HepG2 (cell line): Measurements from ENCODE around the gene NUDT21. TPM values are rescaled to one million over a fixed set of nuclear protein-coding genes. Genes with fewer than 3 reads are reported as not detected.
A peak's percentile ranks its signal among the peaks of the same experiment; 100 is the strongest.

Experiments used
- AHDC1 ChIP-seq: sonication (generic); formaldehyde crosslinking; IDR thresholded peaks from 2 replicates; pipeline ENCODE4 v1.5.1; 2020; ENCODE audit warnings: mild to moderate bottlenecking, missing genetic modification reagents, borderline replicate concordance
- IRX3 ChIP-seq: sonication (generic); formaldehyde crosslinking; IDR thresholded peaks from 2 replicates; pipeline ENCODE4 v1.8.1; 2023; ENCODE audit warnings: mild to moderate bottlenecking, low read depth, missing genetic modification reagents, borderline replicate concordance
- KLF6 ChIP-seq: IDR thresholded peaks from 2 replicates; pipeline ENCODE4 v1.8.0; 2016; ENCODE audit warnings: missing biosample characterization, missing genetic modification reagents
- MTA3 ChIP-seq: sonication (generic); formaldehyde crosslinking; IDR thresholded peaks from 2 replicates; pipeline ENCODE4 v1.4.0; 2020; ENCODE audit warnings: missing genetic modification reagents
- POGZ ChIP-seq: sonication (generic); formaldehyde crosslinking; IDR thresholded peaks from 2 replicates; pipeline ENCODE4 v1.4.0; 2020; ENCODE audit warnings: mild to moderate bottlenecking, missing genetic modification reagents
- SOX5 ChIP-seq: IDR thresholded peaks from 2 replicates; pipeline ENCODE4 v1.6.1; 2016; ENCODE audit warnings: borderline replicate concordance
- TSC22D2 ChIP-seq: sonication (generic); formaldehyde crosslinking; IDR thresholded peaks from 2 replicates; pipeline ENCODE4 v1.5.1; 2020; ENCODE audit warnings: missing genetic modification reagents, mild to moderate bottlenecking, borderline replicate concordance
- YEATS2 ChIP-seq: sonication (generic); formaldehyde crosslinking; IDR thresholded peaks from 2 replicates; pipeline ENCODE4 v1.4.0; 2020; ENCODE audit warnings: missing genetic modification reagents, borderline replicate concordance
- ZFP82 ChIP-seq: sonication (generic); formaldehyde crosslinking; IDR thresholded peaks from 2 replicates; pipeline ENCODE4 v1.5.1; 2020; ENCODE audit warnings: mild to moderate bottlenecking, missing genetic modification reagents, borderline replicate concordance
- ZMYM4 ChIP-seq: sonication (generic); formaldehyde crosslinking; IDR thresholded peaks from 2 replicates; pipeline ENCODE4 v1.8.1; 2023; ENCODE audit warnings: mild to moderate bottlenecking, missing genetic modification reagents
- ZNF24 ChIP-seq: fragments of 450-650 bp; IDR thresholded peaks from 2 replicates; pipeline ENCODE4 v1.6.1; 2017; ENCODE audit warnings: antibody characterized with exemption, mild to moderate bottlenecking
- ZNF326 ChIP-seq: sonication (generic); formaldehyde crosslinking; IDR thresholded peaks from 2 replicates; pipeline ENCODE4 v1.4.0; 2020; ENCODE audit warnings: missing genetic modification reagents, borderline replicate concordance
- ZNF446 ChIP-seq: sonication (generic); formaldehyde crosslinking; IDR thresholded peaks from 2 replicates; pipeline ENCODE4 v1.5.0; 2020; ENCODE audit warnings: mild to moderate bottlenecking, missing genetic modification reagents
- ZNF660 ChIP-seq: sonication (generic); formaldehyde crosslinking; IDR thresholded peaks from 2 replicates; pipeline ENCODE4 v1.5.1; 2020; ENCODE audit warnings: mild to moderate bottlenecking, low read depth, missing genetic modification reagents, borderline replicate concordance
- ZNF850 ChIP-seq: sonication (generic); formaldehyde crosslinking; conservative IDR thresholded peaks from 2 replicates; pipeline ENCODE4 v1.9.0; 2021; ENCODE audit warnings: mild to moderate bottlenecking, missing genetic modification reagents
- polyA plus RNA-seq, 8 experiments: library from polyadenylated mRNA; depleted of rRNA in 3 of 8; stranded (reverse) in 7 of 8; unstranded in 1 of 8; fragments of >200 nt; fragmentation: Illumina TruSeq in 4 of 8; extraction: Trizol in 4 of 8; gene quantifications; 2 replicates each; pipeline versions ENCODE4 v1.2.1 to v1.2.3, GENCODE V29; 2011 to 2016; ENCODE audit warnings: low read depth in 4 of 8, missing spikeins in 1 of 8, mixed read lengths in 1 of 8; ENCODE audit not compliant: insufficient read depth in 1 of 8
- total RNA-seq, 5 experiments: library from RNA; depleted of rRNA; stranded (reverse); fragments of >200 nt; fragmentation: Illumina TruSeq; extraction: Trizol; gene quantifications; 2 replicates each; pipeline ENCODE4 v1.2.3, GENCODE V29; 2016; ENCODE audit warnings: low read depth in 1 of 5
- TF ChIP-seq, protein P1 (sequence below): sonication (generic); formaldehyde crosslinking; IDR thresholded peaks from 2 replicates; pipeline ENCODE4 v1.8.1; 2023; ENCODE audit warnings: mild to moderate bottlenecking, missing genetic modification reagents
- TF ChIP-seq, protein P2 (sequence below): sonication (generic); formaldehyde crosslinking; IDR thresholded peaks from 2 replicates; pipeline ENCODE4 v1.4.0; 2020; ENCODE audit warnings: missing genetic modification reagents

Gene NUDT21
- total and polyA plus RNA-seq, 2 of the 13 experiments (the other 11 are each of a cell fraction or from before 2014, with no cell fraction given) = 177 to 210 TPM

DNA sequence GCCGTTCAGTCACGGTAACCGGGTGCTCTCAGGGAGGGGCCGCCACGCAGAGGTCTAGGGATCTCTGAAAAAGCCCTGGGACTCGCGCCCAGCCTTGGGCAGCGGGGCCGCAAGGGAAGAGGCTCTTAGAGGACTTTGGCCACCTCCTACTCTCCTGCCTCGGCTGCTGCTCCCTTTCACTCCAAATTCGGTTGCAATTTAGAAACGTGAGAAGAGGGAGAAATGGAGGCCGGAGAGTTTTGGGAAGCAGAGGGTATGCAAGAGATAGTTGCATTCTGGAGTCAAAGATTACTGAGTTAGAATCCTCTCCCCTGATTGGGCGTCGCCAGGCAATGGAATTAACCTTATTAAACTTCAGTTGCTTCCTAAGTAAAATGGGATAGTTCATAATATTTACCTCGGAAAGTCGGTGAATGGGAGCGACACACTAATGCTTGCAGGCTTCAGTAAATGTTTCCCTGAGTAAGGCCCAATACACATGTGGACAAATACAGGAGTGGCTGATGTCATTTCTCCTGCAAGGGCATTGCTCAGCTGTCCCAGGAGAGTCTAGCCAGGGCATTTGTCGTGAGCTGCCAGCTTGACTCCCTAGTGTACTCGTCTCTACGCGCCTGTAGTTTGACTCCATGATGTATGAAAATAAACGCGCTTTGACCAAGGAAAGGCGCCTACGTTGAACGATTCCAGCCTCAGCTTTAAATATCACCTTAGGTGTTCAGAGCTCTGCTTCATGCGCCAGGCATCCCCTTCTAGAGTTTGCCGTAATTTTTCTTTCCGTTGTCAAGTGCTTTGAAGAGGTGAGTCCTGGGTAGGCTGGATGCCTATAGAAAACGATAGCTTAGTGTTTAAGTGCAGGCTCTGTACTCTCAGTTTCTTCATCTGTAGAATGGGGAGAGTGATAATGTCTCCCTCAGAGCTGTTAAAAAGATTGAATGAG, 889 bp upstream of the NUDT21 start (continued):
- no peak for TF ChIP-seq AHDC1 (CRISPR knock-in tag)
- TF ChIP-seq, protein P1, sequence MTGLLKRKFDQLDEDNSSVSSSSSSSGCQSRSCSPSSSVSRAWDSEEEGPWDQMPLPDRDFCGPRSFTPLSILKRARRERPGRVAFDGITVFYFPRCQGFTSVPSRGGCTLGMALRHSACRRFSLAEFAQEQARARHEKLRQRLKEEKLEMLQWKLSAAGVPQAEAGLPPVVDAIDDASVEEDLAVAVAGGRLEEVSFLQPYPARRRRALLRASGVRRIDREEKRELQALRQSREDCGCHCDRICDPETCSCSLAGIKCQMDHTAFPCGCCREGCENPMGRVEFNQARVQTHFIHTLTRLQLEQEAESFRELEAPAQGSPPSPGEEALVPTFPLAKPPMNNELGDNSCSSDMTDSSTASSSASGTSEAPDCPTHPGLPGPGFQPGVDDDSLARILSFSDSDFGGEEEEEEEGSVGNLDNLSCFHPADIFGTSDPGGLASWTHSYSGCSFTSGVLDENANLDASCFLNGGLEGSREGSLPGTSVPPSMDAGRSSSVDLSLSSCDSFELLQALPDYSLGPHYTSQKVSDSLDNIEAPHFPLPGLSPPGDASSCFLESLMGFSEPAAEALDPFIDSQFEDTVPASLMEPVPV = 0 out of 2 replicates have a peak, but pooled peaks have one; percentile 32
- TF ChIP-seq, protein P2, sequence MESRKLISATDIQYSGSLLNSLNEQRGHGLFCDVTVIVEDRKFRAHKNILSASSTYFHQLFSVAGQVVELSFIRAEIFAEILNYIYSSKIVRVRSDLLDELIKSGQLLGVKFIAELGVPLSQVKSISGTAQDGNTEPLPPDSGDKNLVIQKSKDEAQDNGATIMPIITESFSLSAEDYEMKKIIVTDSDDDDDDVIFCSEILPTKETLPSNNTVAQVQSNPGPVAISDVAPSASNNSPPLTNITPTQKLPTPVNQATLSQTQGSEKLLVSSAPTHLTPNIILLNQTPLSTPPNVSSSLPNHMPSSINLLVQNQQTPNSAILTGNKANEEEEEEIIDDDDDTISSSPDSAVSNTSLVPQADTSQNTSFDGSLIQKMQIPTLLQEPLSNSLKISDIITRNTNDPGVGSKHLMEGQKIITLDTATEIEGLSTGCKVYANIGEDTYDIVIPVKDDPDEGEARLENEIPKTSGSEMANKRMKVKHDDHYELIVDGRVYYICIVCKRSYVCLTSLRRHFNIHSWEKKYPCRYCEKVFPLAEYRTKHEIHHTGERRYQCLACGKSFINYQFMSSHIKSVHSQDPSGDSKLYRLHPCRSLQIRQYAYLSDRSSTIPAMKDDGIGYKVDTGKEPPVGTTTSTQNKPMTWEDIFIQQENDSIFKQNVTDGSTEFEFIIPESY = no peak
- TF ChIP-seq TSC22D2 (CRISPR knock-in tag) = no peak
- no peak; the same call in 1 of the 2 replicates for TF ChIP-seq ZMYM4 (CRISPR knock-in tag)
- no peak for TF ChIP-seq ZNF24
- TF ChIP-seq KLF6 (CRISPR knock-in tag) = 0 out of 2 replicates have a peak, but pooled peaks have one; percentile 3
- no peak for TF ChIP-seq ZNF850 (CRISPR knock-in tag)
- no peak for TF ChIP-seq YEATS2 (CRISPR knock-in tag)
- no peak for TF ChIP-seq ZNF660 (CRISPR knock-in tag)
- TF ChIP-seq ZNF446 = no peak
- no peak for TF ChIP-seq ZNF326 (CRISPR knock-in tag)
- no peak for TF ChIP-seq POGZ (CRISPR knock-in tag)
- no peak for TF ChIP-seq ZFP82
- no peak for TF ChIP-seq SOX5
- no peak for TF ChIP-seq MTA3 (CRISPR knock-in tag)
- no peak for TF ChIP-seq IRX3
